BE2C (cell line): ENCODE measurements around the gene ANKRD13D.

ENCODE experiments used
- DNase-seq: peaks from one replicate; pipeline ENCODE4 v3.0.0-alpha.2; 2020
- H3K27me3 ChIP-seq: fragments of 250-450 bp; sonication (Bioruptor Pico); 2 replicates; pipeline ENCODE4 v1.5.1; 2020; ENCODE audit warnings: mild to moderate bottlenecking
- H3K36me3 ChIP-seq: fragments of 250-450 bp; sonication (Bioruptor Pico); 2 replicates; pipeline ENCODE4 v1.5.1; 2020; ENCODE audit warnings: mild to moderate bottlenecking
- H3K4me1 ChIP-seq: fragments of 250-450 bp; sonication (Bioruptor Pico); 2 replicates; pipeline ENCODE4 v1.5.1; 2020
- H3K4me3 ChIP-seq: 2 replicates; pipeline ENCODE4 v1.5.1; 2011; ENCODE audit warnings: low read depth, low read length
- H3K9me3 ChIP-seq: fragments of 250-450 bp; sonication (Bioruptor Pico); 2 replicates; pipeline ENCODE4 v1.5.1; 2020
- CTCF ChIP-seq: IDR thresholded peaks from 2 replicates; pipeline ENCODE4 v1.5.1; 2012; ENCODE audit warnings: mild to moderate bottlenecking, low read depth, low read length

The ANKRD13D gene

DNA sequence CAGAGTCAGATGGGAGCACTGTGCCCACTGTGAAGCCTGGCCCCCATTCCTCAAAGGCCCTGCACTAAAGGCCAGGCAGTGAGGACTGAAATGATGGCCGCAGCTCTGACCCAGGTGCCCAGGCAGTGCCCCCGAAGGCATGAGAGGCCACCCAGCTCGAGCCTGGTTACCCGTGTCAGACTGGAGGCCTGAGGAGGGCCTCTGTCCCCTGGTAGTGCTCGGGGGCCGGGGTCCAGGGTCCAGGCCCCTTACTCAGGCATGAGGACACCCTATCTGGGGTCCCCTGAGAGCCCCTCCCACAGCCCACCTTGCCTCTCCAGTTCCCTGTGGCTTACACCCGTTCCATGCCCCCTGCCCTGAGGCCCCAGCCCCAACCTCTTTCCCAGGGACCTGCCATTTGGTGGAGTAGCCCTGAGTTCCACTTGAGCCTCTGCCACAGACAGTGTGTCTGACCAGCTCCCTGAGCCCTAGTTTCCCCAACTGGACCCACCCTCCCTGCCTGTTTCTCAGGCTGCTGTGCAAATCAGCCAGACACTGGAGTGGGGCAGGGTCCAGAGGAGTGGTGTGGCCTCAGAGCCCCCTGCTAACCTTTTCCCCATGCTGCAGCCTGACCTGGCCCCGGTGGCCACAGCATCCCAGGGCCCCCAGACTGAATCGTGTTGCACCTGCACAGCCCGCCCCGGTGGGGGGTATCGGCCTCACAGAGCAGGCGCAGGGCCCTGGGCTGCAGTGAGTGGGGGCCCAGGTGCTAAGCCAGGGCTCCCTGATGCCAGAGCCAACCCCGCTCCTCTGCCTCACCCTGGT, 10.8 kb upstream of the ANKRD13D start:
- peaks cover 24% of the 10 kb centered on the region for H3K4me1 ChIP-seq
- H3K4me3 ChIP-seq, result no peak overlapping the region
- H3K36me3 ChIP-seq, result peaks cover 53% of the 10 kb centered on the region
- DNase-seq, result no peak
- no peaks in the 10 kb centered on the region for H3K27me3 ChIP-seq
- TF ChIP-seq CTCF, result no peak
- no peaks in the 10 kb centered on the region for H3K9me3 ChIP-seq

DNA sequence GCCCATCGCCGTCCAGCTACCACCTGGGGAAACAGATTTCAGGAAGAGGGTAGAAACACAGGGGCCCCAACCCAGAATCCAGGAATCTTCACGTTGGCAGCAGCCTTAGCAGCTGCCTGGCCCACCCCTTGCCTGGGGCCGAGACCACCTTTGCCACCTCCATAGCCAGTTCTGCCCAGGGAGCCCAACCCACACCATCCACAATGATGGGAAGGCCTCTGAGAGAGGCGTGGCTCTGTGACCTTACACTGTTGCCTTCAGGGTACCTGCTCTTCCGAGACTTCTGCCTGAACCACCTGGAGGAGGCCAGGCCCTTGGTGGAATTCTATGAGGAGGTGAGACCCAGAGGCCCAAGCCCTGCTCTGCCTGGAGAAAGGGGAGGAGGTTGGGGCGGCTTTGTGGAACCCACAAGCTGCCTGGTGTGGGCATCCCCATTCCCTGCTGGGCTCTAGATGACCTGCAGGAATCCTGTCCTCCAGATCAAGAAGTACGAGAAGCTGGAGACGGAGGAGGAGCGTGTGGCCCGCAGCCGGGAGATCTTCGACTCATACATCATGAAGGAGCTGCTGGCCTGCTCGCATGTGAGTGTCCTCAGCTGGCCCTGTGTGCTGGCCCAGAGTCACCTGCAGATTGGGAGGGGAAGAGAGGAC, 10.0 kb upstream of the ANKRD13D start:
- H3K9me3 ChIP-seq, result no peaks in the 10 kb centered on the region
- H3K27me3 ChIP-seq, result no peaks in the 10 kb centered on the region
- peaks cover 24% of the 10 kb centered on the region for H3K4me1 ChIP-seq
- peaks cover 60% of the 10 kb centered on the region for H3K36me3 ChIP-seq
- no peak overlapping the region for H3K4me3 ChIP-seq
- DNase-seq, result peak; percentile 3
- no peak for TF ChIP-seq CTCF

DNA sequence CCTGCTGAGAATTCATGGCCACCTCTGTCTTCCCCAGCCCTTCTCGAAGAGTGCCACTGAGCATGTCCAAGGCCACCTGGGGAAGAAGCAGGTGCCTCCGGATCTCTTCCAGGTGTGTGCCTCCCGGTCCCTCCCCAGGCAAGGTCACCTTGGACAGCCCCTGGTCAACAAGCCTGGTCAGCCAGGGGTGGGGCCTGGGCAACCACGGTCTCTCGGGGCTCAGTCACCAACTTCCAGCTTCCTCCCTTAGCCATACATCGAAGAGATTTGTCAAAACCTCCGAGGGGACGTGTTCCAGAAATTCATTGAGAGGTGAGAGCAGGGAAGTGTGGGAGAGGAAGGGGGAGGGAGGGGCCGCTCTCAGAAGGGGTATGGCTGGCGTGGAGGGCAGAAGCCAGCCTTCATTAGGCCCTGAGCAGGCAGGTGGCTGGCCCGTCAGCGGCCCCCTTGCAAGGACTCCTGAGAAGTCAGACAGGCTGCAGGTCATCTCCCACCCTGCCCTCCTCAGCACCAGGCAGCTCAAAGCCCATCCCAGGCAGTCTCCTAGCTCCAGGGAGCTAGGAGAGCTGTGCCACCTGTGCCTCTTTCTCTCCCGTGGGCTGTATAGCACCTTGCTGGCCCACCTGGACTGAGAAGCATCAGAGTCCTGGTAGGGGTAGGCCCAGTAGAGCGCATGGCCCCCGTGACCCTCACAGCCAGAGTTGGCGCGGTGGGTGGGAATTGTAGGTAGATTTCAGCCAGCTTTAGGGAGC, 9.3 kb upstream of the ANKRD13D start:
- no peak for DNase-seq
- TF ChIP-seq CTCF, result no peak
- no peaks in the 10 kb centered on the region for H3K9me3 ChIP-seq
- peaks cover 24% of the 10 kb centered on the region for H3K4me1 ChIP-seq
- peaks cover 64% of the 10 kb centered on the region for H3K36me3 ChIP-seq
- H3K27me3 ChIP-seq, result no peaks in the 10 kb centered on the region
- no peak overlapping the region for H3K4me3 ChIP-seq

DNA sequence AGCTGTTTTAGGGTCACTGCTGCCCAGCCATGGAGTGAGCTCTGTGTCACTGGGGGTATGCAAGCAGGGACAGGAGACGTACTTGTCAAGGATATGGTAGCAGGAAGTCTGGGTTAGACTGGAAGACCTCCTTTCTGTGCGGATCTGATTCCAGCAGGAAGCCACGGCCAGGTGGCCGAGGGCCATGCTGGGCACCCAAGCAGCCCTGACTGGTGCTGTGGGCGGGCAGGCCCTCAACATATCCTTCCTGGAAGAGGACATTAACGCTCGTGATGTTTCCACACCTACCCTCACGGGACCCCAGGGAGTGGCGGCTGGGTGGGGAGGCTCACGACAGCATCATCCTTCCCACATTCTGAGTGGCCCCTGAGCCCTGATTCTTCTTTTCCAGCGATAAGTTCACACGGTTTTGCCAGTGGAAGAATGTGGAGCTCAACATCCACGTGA, 8.7 kb upstream of the ANKRD13D start:
- no peaks in the 10 kb centered on the region for H3K9me3 ChIP-seq
- peaks cover 69% of the 10 kb centered on the region for H3K36me3 ChIP-seq
- no peak overlapping the region for H3K4me3 ChIP-seq
- no peak for TF ChIP-seq CTCF
- H3K27me3 ChIP-seq, result no peaks in the 10 kb centered on the region
- H3K4me1 ChIP-seq, result peaks cover 24% of the 10 kb centered on the region
- peak; percentile 4 for DNase-seq

DNA sequence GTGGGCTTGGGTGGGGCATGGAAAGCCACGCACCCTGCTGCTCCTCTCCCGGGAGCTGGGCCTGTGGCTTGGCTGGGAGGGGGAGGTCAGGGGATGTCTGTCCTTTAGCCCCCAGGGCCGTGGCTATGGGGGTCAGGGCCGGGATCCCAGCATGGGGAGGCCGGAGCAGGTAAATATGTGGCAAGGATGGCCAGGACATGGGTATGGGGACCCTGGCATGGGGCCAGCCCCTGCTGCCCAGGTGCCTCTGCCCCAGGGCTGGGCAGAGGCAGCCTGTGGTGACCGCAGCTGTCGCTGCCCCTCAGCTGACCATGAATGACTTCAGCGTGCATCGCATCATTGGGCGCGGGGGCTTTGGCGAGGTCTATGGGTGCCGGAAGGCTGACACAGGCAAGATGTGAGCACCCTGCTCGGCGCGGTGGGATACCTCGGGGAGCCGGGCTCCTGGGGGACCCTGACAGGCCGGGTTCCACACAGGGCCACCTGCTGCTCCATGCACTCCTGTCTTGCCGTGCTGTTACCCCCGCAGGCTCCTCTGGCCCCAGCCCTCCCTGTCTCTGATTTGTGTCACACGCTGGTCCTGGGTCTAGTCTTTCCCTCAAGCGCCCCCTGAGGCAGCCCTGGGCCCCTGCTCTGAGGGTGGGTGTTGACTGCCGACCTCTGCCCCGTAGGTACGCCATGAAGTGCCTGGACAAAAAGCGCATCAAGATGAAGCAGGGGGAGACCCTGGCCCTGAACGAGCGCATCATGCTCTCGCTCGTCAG, 8.1 kb upstream of the ANKRD13D start:
- no peaks in the 10 kb centered on the region for H3K27me3 ChIP-seq
- H3K4me3 ChIP-seq, result no peak overlapping the region
- H3K4me1 ChIP-seq, result peaks cover 19% of the 10 kb centered on the region
- H3K36me3 ChIP-seq, result peaks cover 73% of the 10 kb centered on the region
- H3K9me3 ChIP-seq, result no peaks in the 10 kb centered on the region
- no peak for TF ChIP-seq CTCF
- peak; percentile 10 for DNase-seq
